Esophagus muscularis mucosa (tissue), 4 donors: ENCODE results near the gene DLST.

Source experiments
- CTCF ChIP-seq, 3 experiments: fragments of 200-600 bp in 2 of 3; fragments of 450-650 bp in 1 of 3; sonication (generic) in 2 of 3; IDR thresholded peaks; one replicate each; pipeline ENCODE4 v1.5.1; 2017 to 2019; ENCODE audit warnings: antibody characterized with exemption in 3 of 3, mild to moderate bottlenecking in 2 of 3, moderate library complexity in 1 of 3
- EP300 ChIP-seq: sonication (generic); formaldehyde crosslinking; IDR thresholded peaks from one replicate; pipeline ENCODE4 v1.6.1; 2017; ENCODE audit warnings: antibody characterized with exemption
- POLR2A ChIP-seq: fragments of 450-650 bp; IDR thresholded peaks from one replicate; pipeline ENCODE4 v1.6.1; 2017; ENCODE audit warnings: antibody characterized with exemption, moderate library complexity, mild to moderate bottlenecking, low read depth

GRCh38 chr14:74942608-74943007 lies 60.9 kb downstream of the DLST start:
- TF ChIP-seq EP300 (no peak), POLR2A (no peak), CTCF (IDR thresholded peaks at IDR 0.05) (no peak)
